HepG2 (cell line): ENCODE results near the gene ITGB8. TPM values are rescaled to one million over a fixed set of nuclear protein-coding genes. Genes with fewer than 3 reads are reported as not detected.

ENCODE experiments used
- ATAC-seq: fragments of 200-7000 bp; cut with Tn5 transposase; 3 replicates; pipeline ENCODE4 v1.9.1; 2020; ENCODE audit warnings: mild to moderate bottlenecking, moderate library complexity
- BruUV-seq: library from RNA; stranded (reverse); fragments of 400-500 nt; replicated peaks from 2 replicates; lab custom pipeline; 2021; lab: Mats Ljungman, UMichigan
- CTCF ChIA-PET: fragments of 300-600 bp; formaldehyde crosslinking; extraction: SDS; loops from one replicate; lab custom pipeline; 2021; ENCODE audit warnings: low total read pairs, inconsistent platforms, low intra/inter-chr PET ratio; lab: Yijun Ruan, JAX
- POLR2A ChIA-PET: fragments of 350-600 bp; sonication (Branson Sonifier 250); formaldehyde crosslinking; loops from one replicate; lab custom pipeline; 2020; ENCODE audit warnings: antibody characterized with exemption, inconsistent platforms; lab: Yijun Ruan, JAX
- DNase-seq: peaks from one replicate; pipeline ENCODE4 v3.0.0-alpha.2; 2015; ENCODE audit warnings: low spot score
- FAIRE-seq: peaks from 3 replicates; lab custom pipeline; 2011; peaks lifted over from hg19 to GRCh38; lab: Jason Lieb, UNC
- H2AFZ ChIP-seq: one replicate; pipeline ENCODE4 v1.6.1; 2011; ENCODE audit warnings: low read length, inconsistent platforms
- H3K27ac ChIP-seq: fragments of 300-600 bp; 3 replicates; pipeline ENCODE4 v1.8.0; 2011; ENCODE audit warnings: mixed run types, mild to moderate bottlenecking, mixed read lengths, low read length, inconsistent platforms; ENCODE audit not compliant: insufficient read depth; ENCODE audit errors: extremely low read length
- H3K27me3 ChIP-seq, 2 experiments: fragments of 200-600 bp in 1 of 2; 2 replicates in 1 of 2; 3 replicates in 1 of 2; pipeline versions ENCODE4 v1.6.0 to v1.8.0; 2011; ENCODE audit warnings: low read length in 2 of 2, mild to moderate bottlenecking in 2 of 2, moderate library complexity in 2 of 2, inconsistent platforms in 1 of 2; ENCODE audit not compliant: insufficient read depth in 2 of 2, control insufficient read depth in 1 of 2
- H3K36me3 ChIP-seq, 2 experiments: fragments of 200-600 bp in 1 of 2; replicated peaks in 1 of 2; 2 replicates in 1 of 2; 3 replicates in 1 of 2; pipeline versions ENCODE4 v1.5.1 to v1.8.0; 2011; ENCODE audit warnings: low read length in 2 of 2, inconsistent platforms in 1 of 2; ENCODE audit not compliant: insufficient read depth in 2 of 2, control insufficient read depth in 1 of 2
- H3K4me1 ChIP-seq: 2 replicates; pipeline ENCODE4 v1.5.1; 2012; ENCODE audit warnings: low read length, inconsistent platforms; ENCODE audit not compliant: insufficient read depth
- H3K4me2 ChIP-seq: 2 replicates; pipeline ENCODE4 v1.6.0; 2011; ENCODE audit warnings: low read depth, low read length, inconsistent platforms
- H3K4me3 ChIP-seq, 3 experiments: fragments of 200-600 bp in 1 of 3; sonication (generic), shearing (Covaris generic) in 1 of 3; replicated peaks in 1 of 3; 2 replicates each; pipeline ENCODE4 v1.5.1; 2011 to 2016; ENCODE audit warnings: low read length in 3 of 3, inconsistent platforms in 2 of 3, low read depth in 2 of 3, mild to moderate bottlenecking in 2 of 3, control low read depth in 1 of 3, mixed read lengths in 1 of 3; ENCODE audit not compliant: insufficient read depth in 1 of 3
- H3K79me2 ChIP-seq: one replicate; pipeline ENCODE4 v1.6.1; 2011; ENCODE audit warnings: low read length, inconsistent platforms; ENCODE audit not compliant: insufficient read depth
- H3K9ac ChIP-seq: 2 replicates; pipeline ENCODE4 v1.6.0; 2011; ENCODE audit warnings: mild to moderate bottlenecking, low read depth, low read length, inconsistent platforms; ENCODE audit not compliant: insufficient read depth
- H3K9me3 ChIP-seq: 2 replicates; pipeline ENCODE4 v1.5.1; 2012; ENCODE audit warnings: mild to moderate bottlenecking, low read length
- H4K20me1 ChIP-seq: 2 replicates; pipeline ENCODE4 v1.6.0; 2011; ENCODE audit warnings: inconsistent platforms, mild to moderate bottlenecking, low read length, moderate library complexity; ENCODE audit not compliant: insufficient read depth
- BHLHE40 ChIP-seq: IDR thresholded peaks from 2 replicates; pipeline ENCODE4 v1.6.1; 2011; ENCODE audit warnings: low read length, improper control_type of control experiment
- HMG20B ChIP-seq: conservative IDR thresholded peaks from 2 replicates; pipeline ENCODE4 v1.6.1; 2016; ENCODE audit warnings: missing genetic modification reagents, missing compliant biosample characterization
- HNF1B ChIP-seq: sonication (generic); formaldehyde crosslinking; IDR thresholded peaks from 2 replicates; pipeline ENCODE4 v1.5.1; 2020; ENCODE audit warnings: mild to moderate bottlenecking, moderate library complexity, missing genetic modification reagents
- SMAD9 ChIP-seq: sonication (generic); formaldehyde crosslinking; IDR thresholded peaks from 2 replicates; pipeline ENCODE4 v1.5.1; 2020; ENCODE audit warnings: mild to moderate bottlenecking, missing genetic modification reagents
- ZBTB21 ChIP-seq: sonication (generic); formaldehyde crosslinking; IDR thresholded peaks from 2 replicates; pipeline ENCODE4 v1.4.0; 2020; ENCODE audit warnings: missing genetic modification reagents
- ZNF225 ChIP-seq: sonication (generic); formaldehyde crosslinking; IDR thresholded peaks from 2 replicates; pipeline ENCODE4 v1.4.0; 2020; ENCODE audit warnings: mild to moderate bottlenecking, missing genetic modification reagents
- ZNF430 ChIP-seq: sonication (generic); formaldehyde crosslinking; IDR thresholded peaks from 2 replicates; pipeline ENCODE4 v1.9.0; 2021; ENCODE audit warnings: mild to moderate bottlenecking, missing genetic modification reagents
- WGBS: methylation state at CpG from one replicate; pipeline ENCODE4 v1.1.6; 2017; ENCODE audit warnings: low lambda C conversion rate; 5-methylcytosine and 5-hydroxymethylcytosine counted together
- in situ Hi-C: cut with HindIII; loops from 2 replicates; pipeline ENCODE4 v1.10.0; 2017; ENCODE audit warnings: low pct_unique_long_range_greater_than_20kb; ENCODE audit not compliant: extremely low pct_ligation_motif_present
- intact Hi-C: fragments of 100-400 bp; cut with micrococcal nuclease; formaldehyde crosslinking; loops from one replicate; pipeline ENCODE4 v1.10.0; 2022; ENCODE audit not compliant: unreplicated experiment
- polyA plus RNA-seq, 8 experiments: library from polyadenylated mRNA; depleted of rRNA in 3 of 8; stranded (reverse) in 7 of 8; unstranded in 1 of 8; fragments of >200 nt; fragmentation: Illumina TruSeq in 4 of 8; extraction: Trizol in 4 of 8; gene quantifications; 2 replicates each; pipeline versions ENCODE4 v1.2.1 to v1.2.3, GENCODE V29; 2011 to 2016; ENCODE audit warnings: low read depth in 4 of 8, missing spikeins in 1 of 8, mixed read lengths in 1 of 8; ENCODE audit not compliant: insufficient read depth in 1 of 8
- total RNA-seq, 5 experiments: library from RNA; depleted of rRNA; stranded (reverse); fragments of >200 nt; fragmentation: Illumina TruSeq; extraction: Trizol; gene quantifications; 2 replicates each; pipeline ENCODE4 v1.2.3, GENCODE V29; 2016; ENCODE audit warnings: low read depth in 1 of 5

The ITGB8 gene
- total and polyA plus RNA-seq, 2 of the 13 experiments (the other 11 are each of a cell fraction or from before 2014, with no cell fraction given): 0.01 TPM; not detected in 1

- CTCF ChIA-PET: no interaction called here
- POLR2A ChIA-PET: no interaction called here
- no peaks in the 10 kb centered on the region for H3K27me3 ChIP-seq
- BruUV-seq: no TSS peak
- no peaks in the 10 kb centered on the region for H3K36me3 ChIP-seq
- H3K79me2 ChIP-seq: no peaks in the 10 kb centered on the region
- H3K4me2 ChIP-seq: no peak overlapping the region
- TF ChIP-seq ZNF225 (CRISPR knock-in tag) (no peak), BHLHE40 (no peak), ZBTB21 (CRISPR knock-in tag) (no peak), SMAD9 (CRISPR knock-in tag) (no peak), ZNF430 (CRISPR knock-in tag) (no peak), HMG20B (CRISPR knock-in tag) (no peak), HNF1B (CRISPR knock-in tag) (no peak)
- H2AFZ ChIP-seq: no peak overlapping the region
- DNase-seq: no peak
- H3K4me3 ChIP-seq: no peak overlapping the region
- 0% methylated on average over 1 of the region's 1 CpG for WGBS
- ATAC-seq: no peak
- H3K9me3 ChIP-seq: no peaks in the 10 kb centered on the region
- in situ Hi-C loops (no loop called here), intact Hi-C loops (no loop called here)
- H4K20me1 ChIP-seq: no peaks in the 10 kb centered on the region
- H3K9ac ChIP-seq: no peak overlapping the region
- H3K4me1 ChIP-seq: no peaks in the 10 kb centered on the region
- no peak for FAIRE-seq
- H3K27ac ChIP-seq: no peak overlapping the region
Observed at GRCh38 chr7:20359341-20359963, 28.8 kb downstream of the ITGB8 start.
